BLaER1 treated with 17β-estradiol and CSF1 and Interleukin-3, amounts not matched to agents 10 nM and 100 nM (cell line): Measurements from ENCODE around the gene LGMN.
A peak's percentile ranks its signal among the peaks of the same experiment; 100 is the strongest.

Source experiments
- H3K27ac ChIP-seq, 11 experiments: shearing (Covaris generic); formaldehyde crosslinking; 2 replicates each; pipeline ENCODE4 v1.8.1; 2022
- H3K27me3 ChIP-seq, 11 experiments: shearing (Covaris generic); formaldehyde crosslinking; 2 replicates each; pipeline ENCODE4 v1.8.1; 2022
- H3K36me3 ChIP-seq, 11 experiments: shearing (Covaris generic); formaldehyde crosslinking; 2 replicates each; pipeline ENCODE4 v1.8.1; 2022
- H3K4me1 ChIP-seq, 10 experiments: shearing (Covaris generic); formaldehyde crosslinking; 2 replicates each; pipeline ENCODE4 v1.8.1; 2022
- H3K4me2 ChIP-seq, 11 experiments: shearing (Covaris generic); formaldehyde crosslinking; 2 replicates each; pipeline ENCODE4 v1.8.1; 2022
- H3K4me3 ChIP-seq, 10 experiments: shearing (Covaris generic); formaldehyde crosslinking; 2 replicates each; pipeline ENCODE4 v1.8.1; 2022
- H3K9ac ChIP-seq, 11 experiments: shearing (Covaris generic); formaldehyde crosslinking; 2 replicates each; pipeline ENCODE4 v1.8.1; 2022
- H3K9me3 ChIP-seq, 11 experiments: shearing (Covaris generic); formaldehyde crosslinking; replicated peaks in 1 of 11; 2 replicates each; pipeline ENCODE4 v1.8.1; 2022
- H4K20me1 ChIP-seq, 11 experiments: shearing (Covaris generic); formaldehyde crosslinking; 2 replicates each; pipeline ENCODE4 v1.8.1; 2022
- Cebpa-rat ChIP-seq, 11 experiments: shearing (Covaris generic); IDR thresholded peaks; 2 replicates each; pipeline ENCODE4 v1.8.1; 2022

Gene LGMN

GRCh38 chr14:92673601-92674150 is 74.8 kb downstream of the LGMN start:
- TF ChIP-seq Cebpa-rat (IDR thresholded peaks at IDR 0.05) = no peak
- Histone ChIP-seq H3K27me3 (peaks cover 0 to 47% (median 29%) of the 10 kb centered on the region in 11 experiments; a peak in 16 of 22 replicates), H3K4me3 (no peak overlapping the region), H3K4me1 (peaks cover 49 to 96% (median 67%) of the 10 kb centered on the region in 10 experiments), H3K9me3 (no peaks in the 10 kb centered on the region), H4K20me1 (peaks cover 12 to 98% (median 66%) of the 10 kb centered on the region in 11 experiments; a peak in 21 of 22 replicates), H3K27ac (no peak overlapping the region), H3K9ac (peak overlapping the region in 1 of 11 experiments; percentile 12; a peak in 1 of 22 replicates), H3K4me2 (peak overlapping the region in 6 of 11 experiments; percentile 8 to 93 (median 84); a peak in 8 of 22 replicates), H3K36me3 (peaks cover 0 to 91% (median 32%) of the 10 kb centered on the region in 11 experiments; a peak in 13 of 22 replicates)

- peak overlapping the region; percentile 59 to 100 (median 88) for H3K4me2 ChIP-seq
- H3K36me3 ChIP-seq = peaks cover 0 to 98% (median 36%) of the 10 kb centered on the region in 11 experiments; a peak in 12 of 22 replicates
Observed at GRCh38 chr14:92670643-92671366, 77.6 kb downstream of the LGMN start.

GRCh38 chr14:92670160-92670559 is 78.3 kb downstream of the LGMN start:
- H3K4me3 ChIP-seq = no peak overlapping the region
- H3K27ac ChIP-seq = peak overlapping the region in 9 of 11 experiments; percentile 24 to 99 (median 64); a peak in 17 of 22 replicates
- no peak for TF ChIP-seq Cebpa-rat (IDR thresholded peaks at IDR 0.05)
- peaks cover 56 to 99% (median 73%) of the 10 kb centered on the region in 10 experiments for H3K4me1 ChIP-seq
- H4K20me1 ChIP-seq = peaks cover 0 to 89% (median 44%) of the 10 kb centered on the region in 11 experiments; a peak in 15 of 22 replicates
- H3K36me3 ChIP-seq = peaks cover 0 to 92% (median 36%) of the 10 kb centered on the region in 11 experiments; a peak in 12 of 22 replicates
- no peaks in the 10 kb centered on the region for H3K9me3 ChIP-seq
- H3K4me2 ChIP-seq = peak overlapping the region; percentile 59 to 100 (median 88)
- H3K9ac ChIP-seq = peak overlapping the region in 8 of 11 experiments; percentile 2 to 54 (median 37); a peak in 13 of 22 replicates
- H3K27me3 ChIP-seq = peaks cover 0 to 32% (median 20%) of the 10 kb centered on the region in 11 experiments; a peak in 15 of 22 replicates

More at GRCh38 chr14:92670643-92671366, 77.6 kb downstream of the LGMN start:
- Histone ChIP-seq H4K20me1 (peaks cover under 1 to 94% (median 50%) of the 10 kb centered on the region in 11 experiments; a peak in 19 of 22 replicates), H3K9me3 (no peaks in the 10 kb centered on the region), H3K27ac (peak overlapping the region in 8 of 11 experiments; percentile 49 to 99 (median 66); a peak in 14 of 22 replicates), H3K4me1 (peaks cover 56 to 99% (median 73%) of the 10 kb centered on the region in 10 experiments), H3K9ac (peak overlapping the region in 8 of 11 experiments; percentile 2 to 43 (median 26); a peak in 8 of 22 replicates), H3K4me3 (no peak overlapping the region), H3K27me3 (peaks cover 0 to 39% (median 23%) of the 10 kb centered on the region in 11 experiments; a peak in 15 of 22 replicates)
- TF ChIP-seq Cebpa-rat (IDR thresholded peaks at IDR 0.05) = no peak

- H4K20me1 ChIP-seq = peaks cover 0 to 83% (median 26%) of the 10 kb centered on the region in 11 experiments; a peak in 13 of 22 replicates
- peak overlapping the region in 10 of 11 experiments; percentile 9 to 61 (median 47); a peak in 16 of 22 replicates for H3K9ac ChIP-seq
- H3K36me3 ChIP-seq = peaks cover 0 to 91% (median 29%) of the 10 kb centered on the region in 11 experiments; a peak in 15 of 22 replicates
- H3K9me3 ChIP-seq = 0 out of 22 replicates have a peak, but pooled peaks cover 0 to 2% (median 0%) of the 10 kb centered on the region in 11 experiments
- TF ChIP-seq Cebpa-rat (IDR thresholded peaks at IDR 0.05) = no peak
- H3K4me2 ChIP-seq = peak overlapping the region; percentile 59 to 100 (median 88)
- peaks cover 0 to 15% (median 4%) of the 10 kb centered on the region in 11 experiments; a peak in 11 of 22 replicates for H3K27me3 ChIP-seq
- H3K4me3 ChIP-seq = 0 out of 20 replicates have a peak overlapping the region, but pooled peaks of 1 of the 10 experiments have one; percentile 5
- peaks cover 73 to 99% (median 76%) of the 10 kb centered on the region in 10 experiments for H3K4me1 ChIP-seq
- H3K27ac ChIP-seq = peak overlapping the region; percentile 4 to 99 (median 64); a peak in 17 of 22 replicates
Observed at GRCh38 chr14:92668276-92668973, 80.0 kb downstream of the LGMN start.

- Histone ChIP-seq H3K9ac (peak overlapping the region; percentile 66 to 94 (median 82); a peak in 21 of 22 replicates), H3K9me3 (0 out of 22 replicates have a peak, but pooled peaks cover 0 to 6% (median 0%) of the 10 kb centered on the region in 11 experiments), H3K36me3 (peaks cover 0 to 91% (median 51%) of the 10 kb centered on the region in 11 experiments; a peak in 18 of 22 replicates), H3K27me3 (no peaks in the 10 kb centered on the region), H4K20me1 (peaks cover 0 to 79% (median 5%) of the 10 kb centered on the region in 11 experiments; a peak in 13 of 22 replicates), H3K4me2 (peak overlapping the region; percentile 83 to 100 (median 96)), H3K27ac (peak overlapping the region; percentile 57 to 99 (median 95); a peak in 21 of 22 replicates), H3K4me1 (peaks cover 92 to 100% (median 98%) of the 10 kb centered on the region in 10 experiments), H3K4me3 (peak overlapping the region in 9 of 10 experiments; percentile 4 to 48 (median 36); a peak in 17 of 20 replicates)
- no peak for TF ChIP-seq Cebpa-rat (IDR thresholded peaks at IDR 0.05)
Observed at GRCh38 chr14:92666251-92666650, 82.2 kb downstream of the LGMN start.

- TF ChIP-seq Cebpa-rat (IDR thresholded peaks at IDR 0.05) = 0 out of 22 replicates have a peak, but pooled peaks of 1 of the 11 experiments have one; percentile 36
- peaks cover 92 to 100% (median 99%) of the 10 kb centered on the region in 10 experiments for H3K4me1 ChIP-seq
- peak overlapping the region; percentile 57 to 99 (median 95) for H3K27ac ChIP-seq
- peak overlapping the region; percentile 66 to 94 (median 82); a peak in 21 of 22 replicates for H3K9ac ChIP-seq
- no peaks in the 10 kb centered on the region for H3K27me3 ChIP-seq
- peaks cover 0 to 91% (median 56%) of the 10 kb centered on the region in 11 experiments; a peak in 20 of 22 replicates for H3K36me3 ChIP-seq
- H4K20me1 ChIP-seq = peaks cover 0 to 73% (median 3%) of the 10 kb centered on the region in 11 experiments; a peak in 10 of 22 replicates
- H3K9me3 ChIP-seq = 0 out of 22 replicates have a peak, but pooled peaks cover 0 to 6% (median 0%) of the 10 kb centered on the region in 11 experiments
- H3K4me3 ChIP-seq = peak overlapping the region in 9 of 10 experiments; percentile 4 to 48 (median 36); a peak in 16 of 20 replicates
- peak overlapping the region; percentile 83 to 100 (median 96) for H3K4me2 ChIP-seq
Observed at GRCh38 chr14:92665661-92666110, 82.7 kb downstream of the LGMN start.

- H3K36me3 ChIP-seq = peaks cover 0 to 89% (median 74%) of the 10 kb centered on the region in 11 experiments; a peak in 20 of 22 replicates
- H3K4me1 ChIP-seq = peaks cover 92 to 100% (median 99%) of the 10 kb centered on the region in 10 experiments
- peak overlapping the region in 8 of 11 experiments; percentile 1 to 59 (median 38); a peak in 7 of 22 replicates for H3K9ac ChIP-seq
- H4K20me1 ChIP-seq = peaks cover 0 to 47% (median 0%) of the 10 kb centered on the region in 11 experiments; a peak in 4 of 22 replicates
- peak overlapping the region; percentile 83 to 100 (median 96) for H3K4me2 ChIP-seq
- H3K4me3 ChIP-seq = no peak overlapping the region
- no peak for TF ChIP-seq Cebpa-rat (IDR thresholded peaks at IDR 0.05)
- peaks cover 0 to 6% (median 0%) of the 10 kb centered on the region in 11 experiments; a peak in 1 of 22 replicates for H3K9me3 ChIP-seq
- H3K27ac ChIP-seq = peak overlapping the region in 10 of 11 experiments; percentile 51 to 99 (median 95); a peak in 19 of 22 replicates
- H3K27me3 ChIP-seq = no peaks in the 10 kb centered on the region
Observed at GRCh38 chr14:92663049-92663448, 85.4 kb downstream of the LGMN start.
